H1 (cell line): ENCODE results near the gene PDZD4. TPM values are rescaled to one million over a fixed set of nuclear protein-coding genes. Genes with fewer than 3 reads are reported as not detected.

Experiments used
- CTBP2 ChIP-seq: IDR thresholded peaks from 2 replicates; pipeline ENCODE4 v1.7.0; 2011; ENCODE audit warnings: borderline replicate concordance, mild to moderate bottlenecking, moderate library complexity, mixed read lengths, low read length; ENCODE audit not compliant: insufficient read depth, insufficient read length
- JUND ChIP-seq: IDR thresholded peaks from 2 replicates; pipeline ENCODE4 v1.6.1; 2011; ENCODE audit warnings: mild to moderate bottlenecking, improper control_type of control experiment, low read length
- RNF2 ChIP-seq: fragments of 200-900, 300-1000 bp; sonication (generic); IDR thresholded peaks from 2 replicates; pipeline ENCODE4 v1.7.1; 2016; ENCODE audit warnings: borderline replicate concordance, low read depth, mild to moderate bottlenecking, antibody characterized with exemption, low read length; ENCODE audit not compliant: poor library complexity, severe bottlenecking; ENCODE audit errors: missing control alignments
- TEAD4 ChIP-seq: IDR thresholded peaks from 2 replicates; pipeline ENCODE4 v1.6.1; 2012; ENCODE audit warnings: low read depth, low read length, inconsistent platforms, mixed read lengths
- polyA plus RNA-seq, 7 experiments: library from polyadenylated mRNA; depleted of rRNA in 3 of 7; stranded (reverse) in 5 of 7; unstranded in 2 of 7; fragments of >200 nt in 5 of 7; fragments of 200-250 nt in 2 of 7; gene quantifications; 1 replicate in 5 of 7; 2 replicates in 1 of 7; 4 replicates in 1 of 7; pipeline versions ENCODE4 v1.2.1 to v1.2.3, GENCODE V29; 2011 to 2013; ENCODE audit warnings: missing spikeins in 2 of 7, mixed read lengths in 2 of 7
- total RNA-seq: library from RNA; stranded (reverse); fragmentation: NEBNext Ultra II Directional; extraction: Animal tissue kit (Norgen Biotek cat#: 25700); gene quantifications from 2 replicates; pipeline ENCODE4 v1.2.1, GENCODE V29; 2021

PDZD4 gene
- total and polyA plus RNA-seq, 2 of the 8 experiments (the other 6 are each of a cell fraction or from before 2014, with no cell fraction given), result 45.8 to 169 TPM

DNA sequence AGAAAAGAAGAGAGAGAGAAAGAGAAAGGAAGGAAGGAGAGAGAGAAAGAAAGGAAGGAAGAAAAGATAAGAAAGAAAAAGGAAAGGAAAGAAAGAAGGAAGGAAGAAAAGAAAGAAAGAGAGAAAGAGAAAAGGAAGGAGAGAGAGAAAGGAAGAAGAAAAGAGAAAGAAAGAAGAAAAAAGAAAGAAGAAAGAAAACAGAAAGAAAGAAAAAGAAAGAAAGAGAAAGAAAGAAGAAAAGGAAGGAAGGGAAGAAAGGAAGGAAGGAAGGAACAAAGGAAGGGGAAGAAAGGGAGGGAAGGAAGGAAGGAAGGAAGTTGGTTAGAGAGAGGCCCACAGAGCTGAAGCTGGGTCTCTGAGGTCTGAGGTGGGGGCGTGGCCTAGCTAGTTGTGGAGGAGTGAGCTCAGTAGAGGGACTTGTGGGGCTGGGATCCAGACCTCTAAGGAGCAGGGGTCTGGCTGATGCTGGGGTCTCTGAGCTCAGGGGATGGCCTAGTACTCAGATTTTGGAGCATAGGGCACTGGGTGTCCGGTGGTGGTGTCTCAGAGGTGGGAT, 27.1 kb upstream of the PDZD4 start (continued):
- TF ChIP-seq CTBP2 (no peak), RNF2 (no peak), JUND (no peak), TEAD4 (no peak)
